NK-92 (cell line): ENCODE measurements around the gene TRIM49D2.
"Not testable (repeated sequence)": the region's sequence is repeated elsewhere in the genome, so short reads cannot be mapped to it uniquely, and the experiment has no call there.

Experiments used
- DNase-seq: peaks from one replicate; lab custom pipeline; 2025; ENCODE audit not compliant: unreplicated experiment; lab: John Stamatoyannopoulos, UW

The TRIM49D2 gene, protein sequence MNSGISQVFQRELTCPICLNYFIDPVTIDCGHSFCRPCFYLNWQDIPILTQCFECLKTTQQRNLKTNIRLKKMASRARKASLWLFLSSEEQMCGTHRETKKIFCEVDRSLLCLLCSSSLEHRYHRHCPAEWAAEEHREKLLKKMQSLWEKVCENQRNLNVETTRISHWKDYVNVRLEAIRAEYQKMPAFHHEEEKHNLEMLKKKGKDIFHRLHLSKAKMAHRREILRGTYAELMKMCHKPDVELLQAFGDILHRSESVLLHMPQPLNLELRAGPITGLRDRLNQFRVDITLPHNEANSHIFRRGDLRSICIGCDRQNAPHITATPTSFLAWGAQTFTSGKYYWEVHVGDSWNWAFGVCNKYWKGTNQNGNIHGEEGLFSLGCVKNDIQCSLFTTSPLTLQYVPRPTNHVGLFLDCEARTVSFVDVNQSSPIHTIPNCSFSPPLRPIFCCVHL

DNA sequence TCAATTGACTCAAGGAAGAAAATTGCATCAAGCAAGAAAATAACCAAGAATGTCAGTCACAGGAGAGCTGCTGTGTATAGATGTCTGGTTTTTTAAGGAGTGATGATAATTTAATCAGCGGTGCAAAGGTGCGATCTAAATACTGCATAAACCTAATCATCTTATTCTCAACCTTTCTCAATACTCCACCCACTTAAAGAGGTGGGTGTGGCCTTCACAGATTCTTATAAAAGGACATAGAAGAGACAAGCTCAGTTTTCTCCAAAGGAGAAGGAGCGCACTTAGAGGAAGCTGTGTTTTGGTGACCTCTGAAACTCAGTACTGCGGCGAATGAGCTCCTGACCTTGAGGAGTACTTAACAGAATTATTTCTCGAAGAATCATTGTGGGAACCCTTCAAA is at the start of gene TRIM49D2:
Gene TRIM49D2, plus strand, starts transcription at position 301 of the 400 bp plus-strand sequence. CDS start 2,698 bp downstream, outside the sequence.
- not testable (repeated sequence) for DNase-seq

DNA sequence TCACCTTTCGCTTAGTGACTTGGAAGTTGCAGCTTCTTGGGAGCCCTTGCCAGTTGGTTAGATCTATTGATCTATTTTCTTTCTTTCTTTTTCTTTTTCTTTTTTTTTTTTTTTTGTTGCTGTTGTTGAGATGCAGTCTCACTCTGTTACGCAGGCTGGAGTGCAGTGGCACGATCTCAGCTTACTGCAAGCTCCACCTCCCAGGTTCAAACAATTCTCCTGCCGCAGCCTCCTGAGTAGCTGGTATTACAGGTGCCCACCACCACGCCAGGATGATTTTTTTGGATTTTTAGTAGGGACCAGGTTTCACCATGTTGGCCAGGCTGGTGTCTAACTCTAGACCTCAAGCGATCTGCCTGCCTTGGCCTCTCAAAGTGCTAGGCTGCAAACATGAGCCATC is 46.4 kb upstream of the TRIM49D2 start:
- DNase-seq: not testable (repeated sequence)

DNA sequence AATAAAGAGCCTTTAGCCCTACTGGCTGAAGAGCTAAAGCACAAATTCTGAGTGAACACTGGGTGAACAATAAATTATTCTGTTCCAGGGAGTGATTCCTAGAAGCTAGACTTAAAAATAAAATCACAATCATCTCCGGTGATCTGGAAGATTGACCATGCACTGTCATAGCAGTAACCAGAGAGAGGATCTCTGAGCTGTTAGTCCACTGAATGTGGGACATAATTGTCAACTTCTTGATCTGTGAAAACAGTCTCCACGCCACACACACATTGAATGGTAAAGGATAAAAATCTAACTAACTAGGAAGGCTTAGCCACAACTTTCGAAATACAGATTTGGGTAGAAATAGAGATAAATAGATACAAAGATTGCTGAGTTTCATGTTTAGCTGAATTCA is 30.6 kb upstream of the TRIM49D2 start:
- DNase-seq: not testable (repeated sequence)

DNA sequence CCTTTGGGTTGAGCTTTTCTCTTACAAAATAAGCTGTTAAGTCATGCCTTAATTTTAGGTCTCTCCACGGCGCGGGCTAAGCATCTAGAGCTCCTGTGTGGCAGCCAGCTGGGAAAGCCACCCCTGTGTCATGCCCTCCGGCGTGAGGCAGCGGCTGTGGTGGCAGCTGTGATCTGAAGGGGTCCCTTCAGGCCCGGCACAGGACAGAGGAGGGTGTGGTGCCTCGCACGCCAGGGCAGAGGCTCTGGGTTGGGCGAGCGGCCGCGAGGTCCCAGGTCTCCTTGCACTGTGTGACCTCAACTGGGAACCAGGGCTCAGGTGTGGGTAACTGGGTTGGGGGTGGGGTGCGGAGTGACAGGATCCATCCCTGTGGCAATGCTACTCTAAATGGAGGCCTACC is 23.1 kb upstream of the TRIM49D2 start:
- not testable (repeated sequence) for DNase-seq

DNA sequence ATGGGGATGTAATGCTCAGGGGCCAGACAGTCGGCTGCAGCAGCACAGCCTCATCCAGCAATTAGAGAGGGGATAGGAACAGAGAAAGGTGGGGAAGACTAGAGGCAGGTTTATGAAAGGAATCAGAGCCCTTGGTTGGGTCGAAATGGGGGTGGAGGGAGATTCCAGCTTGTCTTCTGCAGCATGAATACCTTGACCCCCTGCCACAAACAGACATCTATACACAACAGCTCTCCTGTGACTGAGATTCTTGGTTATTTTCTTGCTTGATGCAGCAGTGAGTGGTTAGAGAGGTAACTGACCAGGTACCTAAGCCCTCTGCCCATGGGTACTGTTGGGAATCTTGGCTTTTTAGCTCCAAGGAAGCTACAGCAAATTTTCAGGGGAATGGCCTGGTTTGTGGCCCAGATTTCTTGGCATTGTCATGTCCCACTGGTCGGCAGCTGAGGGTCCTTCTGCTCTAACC is 1.6 kb upstream of the TRIM49D2 start, which contains the start of gene TRIM49D1:
Gene TRIM49D1, minus strand, starts transcription at position 51 of the 466 bp plus-strand sequence. CDS start 4,535 bp downstream, outside the sequence.
- DNase-seq: no peak

DNA sequence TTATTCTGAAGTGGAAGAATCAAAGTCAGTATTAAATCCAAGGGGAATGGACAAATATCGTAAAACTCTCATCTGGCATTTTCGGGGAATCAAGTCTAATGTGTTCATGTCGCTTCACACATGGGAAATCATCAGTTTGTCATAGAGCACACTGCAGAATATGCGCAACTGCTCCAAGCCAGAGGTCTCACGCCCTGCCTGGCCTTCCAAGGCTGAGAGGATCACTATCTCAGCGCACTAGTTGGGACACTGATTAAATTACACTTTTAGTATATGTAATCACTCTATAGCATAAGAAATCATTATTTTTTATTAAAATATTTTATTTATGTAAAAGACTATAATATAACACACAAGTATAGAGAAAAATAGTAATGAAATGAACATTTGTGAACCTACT is 37.0 kb downstream of the TRIM49D2 start:
- not testable (repeated sequence) for DNase-seq

DNA sequence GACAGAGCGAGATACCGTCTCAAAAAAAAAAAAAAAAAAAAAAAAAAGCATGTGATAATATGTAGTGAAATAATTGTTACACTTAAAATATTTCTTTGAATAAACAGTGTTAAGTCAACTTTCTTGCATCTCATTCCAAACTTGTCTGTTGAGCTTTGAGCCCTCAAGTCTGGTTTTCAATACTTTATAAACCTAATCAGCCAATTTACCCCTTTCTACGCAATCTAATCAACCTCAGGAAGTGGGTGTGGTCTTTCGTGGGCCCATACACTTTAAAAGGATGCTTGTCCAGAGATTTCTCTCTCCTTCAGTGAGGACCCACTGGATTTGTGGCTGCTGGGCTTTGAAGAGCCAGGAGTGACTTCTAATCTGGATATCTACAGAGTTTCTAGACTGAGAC is 41.9 kb downstream of the TRIM49D2 start, which contains the start of gene TRIM64:
Gene TRIM64, plus strand, starts transcription at position 301 of the 400 bp plus-strand sequence. CDS start 2,467 bp downstream, outside the sequence.
- DNase-seq: not testable (repeated sequence)
